SK-N-SH treated with all-trans-retinoic acid at 6 μM for 48 hours (cell line): Measurements from ENCODE around the gene DCBLD1.

Experiments
- CREB5 ChIP-seq: fragments of 250-450 bp; sonication (Bioruptor Pico); IDR thresholded peaks from 2 replicates; pipeline ENCODE4 v1.5.1; 2020; ENCODE audit warnings: low read depth, mild to moderate bottlenecking, moderate library complexity
- ESRRG ChIP-seq: fragments of 250-450 bp; sonication (Bioruptor Pico); IDR thresholded peaks from 2 replicates; pipeline ENCODE4 v1.6.1; 2021; ENCODE audit warnings: mild to moderate bottlenecking

- TF ChIP-seq CREB5 (CRISPR knock-in tag) (no peak), ESRRG (CRISPR knock-in tag) (no peak)
Measured at GRCh38 chr6:117448011-117448410, 34.5 kb upstream of the DCBLD1 start.
